ENCODE data around the gene UNC93A.
"Not testable (repeated sequence)": the region's sequence is repeated elsewhere in the genome, so short reads cannot be mapped to it uniquely, and the experiment has no call there.

GRCh38 chr6:167288591-167289225, 2.4 kb upstream of the UNC93A start:
- TF ChIP-seq, protein P1, sequence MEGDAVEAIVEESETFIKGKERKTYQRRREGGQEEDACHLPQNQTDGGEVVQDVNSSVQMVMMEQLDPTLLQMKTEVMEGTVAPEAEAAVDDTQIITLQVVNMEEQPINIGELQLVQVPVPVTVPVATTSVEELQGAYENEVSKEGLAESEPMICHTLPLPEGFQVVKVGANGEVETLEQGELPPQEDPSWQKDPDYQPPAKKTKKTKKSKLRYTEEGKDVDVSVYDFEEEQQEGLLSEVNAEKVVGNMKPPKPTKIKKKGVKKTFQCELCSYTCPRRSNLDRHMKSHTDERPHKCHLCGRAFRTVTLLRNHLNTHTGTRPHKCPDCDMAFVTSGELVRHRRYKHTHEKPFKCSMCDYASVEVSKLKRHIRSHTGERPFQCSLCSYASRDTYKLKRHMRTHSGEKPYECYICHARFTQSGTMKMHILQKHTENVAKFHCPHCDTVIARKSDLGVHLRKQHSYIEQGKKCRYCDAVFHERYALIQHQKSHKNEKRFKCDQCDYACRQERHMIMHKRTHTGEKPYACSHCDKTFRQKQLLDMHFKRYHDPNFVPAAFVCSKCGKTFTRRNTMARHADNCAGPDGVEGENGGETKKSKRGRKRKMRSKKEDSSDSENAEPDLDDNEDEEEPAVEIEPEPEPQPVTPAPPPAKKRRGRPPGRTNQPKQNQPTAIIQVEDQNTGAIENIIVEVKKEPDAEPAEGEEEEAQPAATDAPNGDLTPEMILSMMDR (IDR thresholded peaks at IDR 0.05; ENCODE audit: poor library complexity): peak; percentile 62
- not testable (repeated sequence) for TF ChIP-seq EZH2phosphoT487 (IDR thresholded peaks at IDR 0.05; ENCODE audit: low read depth, severe bottlenecking, unreplicated experiment)

Data from hepatocyte (in vitro differentiated cells).